Endothelial cell of umbilical vein (primary cell): Measurements from ENCODE around the gene VSIR. TPM values are rescaled to one million over a fixed set of nuclear protein-coding genes. Genes with fewer than 3 reads are reported as not detected.

ENCODE experiments used
- BruUV-seq: library from RNA; stranded (reverse); fragments of 400-500 nt; replicated peaks from 2 replicates; lab custom pipeline; 2021; lab: Mats Ljungman, UMichigan
- CTCF ChIA-PET: fragments of 300-600, 350-600 bp; sonication (Branson Sonifier 250); formaldehyde crosslinking; loops from one replicate; lab custom pipeline; 2021; ENCODE audit warnings: antibody characterized with exemption, inconsistent platforms; lab: Charles Lee
- POLR2A ChIA-PET: fragments of 300-600, 350-600 bp; sonication (Branson Sonifier 250); formaldehyde crosslinking; loops from one replicate; lab custom pipeline; 2021; ENCODE audit warnings: antibody characterized with exemption, inconsistent platforms; lab: Charles Lee
- DNase-seq: peaks from one replicate; pipeline ENCODE4 v3.0.0-alpha.2; 2011; ENCODE audit warnings: low read depth, low spot score
- FAIRE-seq: peaks from 2 replicates; lab custom pipeline; 2011; peaks lifted over from hg19 to GRCh38; lab: Jason Lieb, UNC
- H2AFZ ChIP-seq: 2 replicates; pipeline ENCODE4 v1.6.0; 2012; ENCODE audit warnings: low read depth, low read length, control low read depth, inconsistent platforms
- H3K27ac ChIP-seq: 2 replicates; pipeline ENCODE4 v1.5.1; 2011; ENCODE audit warnings: low read depth, mild to moderate bottlenecking, control low read depth, low read length, moderate library complexity; ENCODE audit not compliant: insufficient read depth
- H3K27me3 ChIP-seq, 2 experiments: 2 replicates each; pipeline versions ENCODE4 v1.6.0 to v1.6.1; 2011; ENCODE audit warnings: low read length in 2 of 2, mixed read lengths in 1 of 2; ENCODE audit not compliant: control insufficient read depth in 2 of 2, insufficient read depth in 2 of 2
- H3K36me3 ChIP-seq, 2 experiments: 2 replicates in 1 of 2; 3 replicates in 1 of 2; pipeline ENCODE4 v1.5.1; 2011; ENCODE audit warnings: low read length in 2 of 2, mild to moderate bottlenecking in 1 of 2, moderate library complexity in 1 of 2; ENCODE audit not compliant: control insufficient read depth in 2 of 2, insufficient read depth in 2 of 2; ENCODE audit errors: extremely low read depth in 1 of 2
- H3K4me1 ChIP-seq: 3 replicates; pipeline ENCODE4 v1.5.1; 2011; ENCODE audit warnings: mild to moderate bottlenecking, low read length; ENCODE audit not compliant: control insufficient read depth, insufficient read depth; ENCODE audit errors: extremely low read depth
- H3K4me2 ChIP-seq: 2 replicates; pipeline ENCODE4 v1.6.1; 2011; ENCODE audit warnings: low read length, control low read depth, mixed read lengths; ENCODE audit not compliant: insufficient read depth
- H3K4me3 ChIP-seq, 3 experiments: fragments of 200-600 bp in 1 of 3; sonication (generic), shearing (Covaris generic) in 1 of 3; replicated peaks in 1 of 3; 2 replicates each; pipeline ENCODE4 v1.5.1; 2011 to 2016; ENCODE audit warnings: control low read depth in 3 of 3, low read length in 3 of 3, mild to moderate bottlenecking in 2 of 3, inconsistent platforms in 1 of 3, low read depth in 1 of 3, moderate library complexity in 1 of 3; ENCODE audit not compliant: insufficient read depth in 1 of 3
- H3K79me2 ChIP-seq: 2 replicates; pipeline ENCODE4 v1.6.0; 2012; ENCODE audit warnings: low read length, inconsistent platforms; ENCODE audit not compliant: control insufficient read depth, insufficient read depth
- H3K9ac ChIP-seq: replicated peaks from 2 replicates; pipeline ENCODE3; 2011; ENCODE audit warnings: low read length, control low read depth; ENCODE audit not compliant: insufficient read depth; ENCODE audit errors: extremely low read depth
- H3K9me1 ChIP-seq: replicated peaks from 3 replicates; pipeline ENCODE4 v1.6.0; 2011; ENCODE audit warnings: mild to moderate bottlenecking, low read length; ENCODE audit not compliant: control insufficient read depth, insufficient read depth; ENCODE audit errors: extremely low read depth
- H3K9me3 ChIP-seq: replicated peaks from 2 replicates; pipeline ENCODE4 v1.5.1; 2012; ENCODE audit warnings: low read length, inconsistent platforms; ENCODE audit not compliant: control insufficient read depth, insufficient read depth
- H4K20me1 ChIP-seq: replicated peaks from 2 replicates; pipeline ENCODE3; 2011; ENCODE audit warnings: mild to moderate bottlenecking, low read length; ENCODE audit not compliant: control insufficient read depth, insufficient read depth; ENCODE audit errors: extremely low read depth
- CTCF ChIP-seq, 2 donors: IDR thresholded peaks; 1 replicate in 1 of 2; 2 replicates in 1 of 2; pipeline ENCODE4 v1.5.1; 2011; ENCODE audit warnings: low read length in 2 of 2, mild to moderate bottlenecking in 2 of 2, moderate library complexity in 2 of 2, control low read depth in 1 of 2, inconsistent platforms in 1 of 2, low read depth in 1 of 2; ENCODE audit not compliant: insufficient read depth in 1 of 2; ENCODE audit errors: extremely low read depth in 1 of 2
- EZH2 ChIP-seq: IDR thresholded peaks from 2 replicates; pipeline ENCODE4 v1.6.1; 2012; ENCODE audit warnings: borderline replicate concordance, low read depth, mild to moderate bottlenecking, moderate library complexity, low read length, inconsistent platforms; ENCODE audit not compliant: severe bottlenecking
- FOS ChIP-seq: IDR thresholded peaks from 2 replicates; pipeline ENCODE4 v1.6.1; 2011; ENCODE audit warnings: mild to moderate bottlenecking, low read length, moderate library complexity, borderline replicate concordance; ENCODE audit not compliant: insufficient read depth
- GATA2 ChIP-seq: IDR thresholded peaks from 2 replicates; pipeline ENCODE4 v1.7.0; 2011; ENCODE audit warnings: low read depth, mild to moderate bottlenecking, moderate library complexity, mixed read lengths, low read length; ENCODE audit not compliant: insufficient read length, insufficient read depth
- JUN ChIP-seq: IDR thresholded peaks from 2 replicates; pipeline ENCODE4 v1.6.1; 2011; ENCODE audit warnings: borderline replicate concordance, low read depth; ENCODE audit not compliant: insufficient read length, insufficient read depth
- MAX ChIP-seq: IDR thresholded peaks from 2 replicates; pipeline ENCODE4 v1.6.1; 2011; ENCODE audit not compliant: insufficient read depth, insufficient read length
- MYC ChIP-seq: IDR thresholded peaks from one replicate; pipeline ENCODE4 v1.6.1; 2011; ENCODE audit warnings: mild to moderate bottlenecking, low read depth, low read length
- POLR2A ChIP-seq: IDR thresholded peaks from 2 replicates; pipeline ENCODE4 v1.6.1; 2012; ENCODE audit warnings: low read depth, mild to moderate bottlenecking, control low read depth, low read length
- POLR2AphosphoS5 ChIP-seq: IDR thresholded peaks from 2 replicates; pipeline ENCODE4 v1.6.1; 2012; ENCODE audit warnings: low read depth, mild to moderate bottlenecking, control low read depth, low read length, moderate library complexity; ENCODE audit not compliant: insufficient read depth
- dilution Hi-C: fragments of 300-500 bp; cut with MboI; formaldehyde crosslinking; loops from one replicate; pipeline ENCODE4 v1.15.0; 2019; ENCODE audit warnings: low sequenced_read_pairs; ENCODE audit not compliant: extremely low pct_ligation_motif_present
- intact Hi-C: fragments of 100-400 bp; cut with micrococcal nuclease; formaldehyde crosslinking; loops from one replicate; pipeline ENCODE4 v1.10.0; 2022
- polyA plus RNA-seq, 4 experiments: library from polyadenylated mRNA; depleted of rRNA in 3 of 4; stranded (reverse) in 3 of 4; unstranded in 1 of 4; fragments of >200 nt; gene quantifications; 2 replicates each; pipeline versions ENCODE4 v1.2.1 to v1.2.3, GENCODE V29; 2011 to 2012; ENCODE audit warnings: missing spikeins in 1 of 4
- total RNA-seq: library from RNA; stranded (reverse); gene quantifications from 2 replicates; pipeline ENCODE4 v1.2.3, GENCODE V29; 2021

VSIR gene
- total and polyA plus RNA-seq, 2 donors (not counting 3 experiments of a cell fraction or from before 2014, with no cell fraction given): 4.9 to 6.3 TPM

- Histone ChIP-seq H3K4me2 (no peak overlapping the region), H3K36me3 (no peaks in the 10 kb centered on the region), H3K9me1 (no peaks in the 10 kb centered on the region), H3K79me2 (no peaks in the 10 kb centered on the region), H3K4me1 (peaks cover 6% of the 10 kb centered on the region), H2AFZ (no peak overlapping the region), H3K9me3 (no peaks in the 10 kb centered on the region), H3K27ac (no peak overlapping the region), H4K20me1 (no peaks in the 10 kb centered on the region), H3K9ac (no peak overlapping the region), H3K27me3 (peaks cover 0 to 2% of the 10 kb centered on the region in 2 experiments), H3K4me3 (no peak overlapping the region)
- DNase-seq (no peak), FAIRE-seq (no peak)
- dilution Hi-C loops: no loop called here
- BruUV-seq: no TSS peak
- ChIA-PET POLR2A (no interaction called here), CTCF (no interaction called here)
- TF ChIP-seq JUN: no peak
- intact Hi-C loops: no loop called here
Measured at GRCh38 chr10:71802235-71802634, 28.9 kb upstream of the VSIR start.

- H4K20me1 ChIP-seq: no peaks in the 10 kb centered on the region
- ChIA-PET POLR2A (no interaction called here), CTCF (no interaction called here)
- no peak overlapping the region for H3K9ac ChIP-seq
- no peak overlapping the region for H2AFZ ChIP-seq
- H3K27ac ChIP-seq: no peak overlapping the region
- H3K4me1 ChIP-seq: peaks cover 6% of the 10 kb centered on the region
- peaks cover 0 to 2% of the 10 kb centered on the region in 2 experiments for H3K27me3 ChIP-seq
- H3K9me3 ChIP-seq: no peaks in the 10 kb centered on the region
- DNase-seq: no peak
- intact Hi-C loops: no loop called here
- dilution Hi-C loops: no loop called here
- TF ChIP-seq MAX (no peak), EZH2 (no peak), FOS (no peak), POLR2AphosphoS5 (no peak), JUN (no peak), CTCF (IDR thresholded peaks at IDR 0.05; ENCODE audit: extremely low read depth in 1 of 2, insufficient read depth in 1 of 2, low read depth in 1 of 2, low read length in 2 of 2) (no peak), GATA2 (no peak), MYC (no peak), POLR2A (no peak)
- no peak for FAIRE-seq
- no peak overlapping the region for H3K4me3 ChIP-seq
- H3K9me1 ChIP-seq: no peaks in the 10 kb centered on the region
- no peaks in the 10 kb centered on the region for H3K79me2 ChIP-seq
- H3K36me3 ChIP-seq: no peaks in the 10 kb centered on the region
- H3K4me2 ChIP-seq: no peak overlapping the region
- no TSS peak for BruUV-seq
Measured at GRCh38 chr10:71801361-71801760, 28.0 kb upstream of the VSIR start.
